Measurements from ENCODE around the gene PLCL2.

Gene PLCL2

GRCh38 chr3:16884748-16885592, at the start of gene PLCL2:
Gene PLCL2, plus strand, starts transcription at chr3:16884955. Its CDS starts 85 bp downstream, at chr3:16885040.
- in situ Hi-C loops (cut with HindIII; ENCODE audit: low sequenced_read_pairs): no loop called here

GRCh38 chr3:16836505-16837237, 48.1 kb upstream of the PLCL2 start:
- in situ Hi-C loops (cut with HindIII; ENCODE audit: low sequenced_read_pairs): no loop called here

- in situ Hi-C loops (cut with HindIII; ENCODE audit: low sequenced_read_pairs): no loop called here
Measured at GRCh38 chr3:16837602-16838001, 47.2 kb upstream of the PLCL2 start.

- in situ Hi-C loops (cut with HindIII; ENCODE audit: low sequenced_read_pairs): no loop called here
Measured at GRCh38 chr3:16838561-16838960, 46.2 kb upstream of the PLCL2 start.

GRCh38 chr3:16839271-16840100, 45.3 kb upstream of the PLCL2 start:
- in situ Hi-C loops (cut with HindIII; ENCODE audit: low sequenced_read_pairs): no loop called here

- in situ Hi-C loops (cut with HindIII; ENCODE audit: low sequenced_read_pairs): no loop called here
Measured at GRCh38 chr3:16840101-16840424, 44.7 kb upstream of the PLCL2 start.

GRCh38 chr3:16841041-16841753, 43.6 kb upstream of the PLCL2 start:
- in situ Hi-C loops (cut with HindIII; ENCODE audit: low sequenced_read_pairs): no loop called here

- in situ Hi-C loops (cut with HindIII; ENCODE audit: low sequenced_read_pairs): no loop called here
Measured at GRCh38 chr3:16841904-16842271, 42.9 kb upstream of the PLCL2 start.

- in situ Hi-C loops (cut with HindIII; ENCODE audit: low sequenced_read_pairs): no loop called here
Measured at GRCh38 chr3:16842272-16843270, 42.2 kb upstream of the PLCL2 start.

GRCh38 chr3:16844222-16844621, 40.5 kb upstream of the PLCL2 start:
- in situ Hi-C loops (cut with HindIII; ENCODE audit: low sequenced_read_pairs): no loop called here

GRCh38 chr3:16844791-16845190, 40.0 kb upstream of the PLCL2 start:
- in situ Hi-C loops (cut with HindIII; ENCODE audit: low sequenced_read_pairs): no loop called here

- in situ Hi-C loops (cut with HindIII; ENCODE audit: low sequenced_read_pairs): no loop called here
Measured at GRCh38 chr3:16846373-16847080, 38.2 kb upstream of the PLCL2 start.

- in situ Hi-C loops (cut with HindIII; ENCODE audit: low sequenced_read_pairs): no loop called here
Measured at GRCh38 chr3:16848007-16848406, 36.7 kb upstream of the PLCL2 start.

GRCh38 chr3:16849229-16849628, 35.5 kb upstream of the PLCL2 start:
- in situ Hi-C loops (cut with HindIII; ENCODE audit: low sequenced_read_pairs): no loop called here

GRCh38 chr3:16849795-16850194, 35.0 kb upstream of the PLCL2 start:
- in situ Hi-C loops (cut with HindIII; ENCODE audit: low sequenced_read_pairs): no loop called here

- in situ Hi-C loops (cut with HindIII; ENCODE audit: low sequenced_read_pairs): no loop called here
Measured at GRCh38 chr3:16855497-16855896, 29.3 kb upstream of the PLCL2 start.

- in situ Hi-C loops (cut with HindIII; ENCODE audit: low sequenced_read_pairs): no loop called here
Measured at GRCh38 chr3:16860234-16860633, 24.5 kb upstream of the PLCL2 start.

- in situ Hi-C loops (cut with HindIII; ENCODE audit: low sequenced_read_pairs): no loop called here
Measured at GRCh38 chr3:16861432-16861831, 23.3 kb upstream of the PLCL2 start.

Data from DLD1 (cell line).